Prostate gland (tissue), 2 donors: ENCODE results near the gene BIRC5.

Experiments
- POLR2A ChIP-seq: fragments of 450-650 bp; IDR thresholded peaks from one replicate; pipeline ENCODE4 v1.6.1; 2016; ENCODE audit warnings: antibody characterized with exemption, mild to moderate bottlenecking
- TF ChIP-seq, protein P1 (sequence below), 4 experiments: fragments of 200-600 bp in 2 of 4; fragments of 450-650 bp in 2 of 4; sonication (generic) in 2 of 4; IDR thresholded peaks; 1 replicate in 3 of 4; 2 replicates in 1 of 4; pipeline ENCODE4 v1.5.1; 2016 to 2019; ENCODE audit warnings: antibody characterized with exemption in 4 of 4, mild to moderate bottlenecking in 2 of 4, moderate library complexity in 2 of 4

DNA sequence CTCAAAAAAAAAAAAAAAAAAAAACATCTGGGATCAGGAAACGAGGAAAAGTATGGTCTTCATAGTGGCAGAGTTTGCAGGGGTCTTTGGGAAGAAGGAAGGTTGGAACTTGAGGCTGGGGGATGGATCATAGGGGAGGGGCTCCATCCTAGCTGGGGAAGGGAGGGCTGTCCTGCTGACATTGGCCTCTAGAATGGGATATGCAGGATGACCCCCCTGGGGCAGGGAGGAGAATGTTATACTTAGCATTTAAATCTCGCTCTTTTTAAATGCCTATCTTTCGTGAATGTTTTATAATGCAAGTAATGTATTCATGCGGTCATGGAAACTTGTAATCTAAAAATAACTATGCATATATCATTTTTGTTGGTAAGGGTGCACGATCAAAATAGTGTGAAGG is 50.5 kb downstream of the BIRC5 start:
- TF ChIP-seq, protein P1, sequence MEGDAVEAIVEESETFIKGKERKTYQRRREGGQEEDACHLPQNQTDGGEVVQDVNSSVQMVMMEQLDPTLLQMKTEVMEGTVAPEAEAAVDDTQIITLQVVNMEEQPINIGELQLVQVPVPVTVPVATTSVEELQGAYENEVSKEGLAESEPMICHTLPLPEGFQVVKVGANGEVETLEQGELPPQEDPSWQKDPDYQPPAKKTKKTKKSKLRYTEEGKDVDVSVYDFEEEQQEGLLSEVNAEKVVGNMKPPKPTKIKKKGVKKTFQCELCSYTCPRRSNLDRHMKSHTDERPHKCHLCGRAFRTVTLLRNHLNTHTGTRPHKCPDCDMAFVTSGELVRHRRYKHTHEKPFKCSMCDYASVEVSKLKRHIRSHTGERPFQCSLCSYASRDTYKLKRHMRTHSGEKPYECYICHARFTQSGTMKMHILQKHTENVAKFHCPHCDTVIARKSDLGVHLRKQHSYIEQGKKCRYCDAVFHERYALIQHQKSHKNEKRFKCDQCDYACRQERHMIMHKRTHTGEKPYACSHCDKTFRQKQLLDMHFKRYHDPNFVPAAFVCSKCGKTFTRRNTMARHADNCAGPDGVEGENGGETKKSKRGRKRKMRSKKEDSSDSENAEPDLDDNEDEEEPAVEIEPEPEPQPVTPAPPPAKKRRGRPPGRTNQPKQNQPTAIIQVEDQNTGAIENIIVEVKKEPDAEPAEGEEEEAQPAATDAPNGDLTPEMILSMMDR (IDR thresholded peaks at IDR 0.05), result no peak
- no peak for TF ChIP-seq POLR2A
